Left lung (tissue), 10 donors: ENCODE results near the gene NEURL4. TPM values are rescaled to one million over a fixed set of nuclear protein-coding genes. Genes with fewer than 3 reads are reported as not detected.
A peak's percentile ranks its signal among the peaks of the same experiment; 100 is the strongest.
"Not testable (repeated sequence)": the region's sequence is repeated elsewhere in the genome, so short reads cannot be mapped to it uniquely, and the experiment has no call there.

Source experiments
- ATAC-seq: fragments of 200-7000 bp; cut with Tn5 transposase; one replicate; pipeline ENCODE4 v1.9.1; 2020; ENCODE audit warnings: moderate library complexity
- DNase-seq, 4 donors: peaks; one replicate each; pipeline ENCODE4 v3.0.0-alpha.2; 2013 to 2020
- H3K27ac ChIP-seq, 2 donors: fragments of 200-600 bp; sonication (generic) in 1 of 2; one replicate each; pipeline versions ENCODE4 v1.5.0 to v1.8.0; 2020 to 2021
- H3K27me3 ChIP-seq, 2 donors: fragments of 200-600 bp; sonication (generic) in 1 of 2; one replicate each; pipeline versions ENCODE4 v1.5.0 to v1.8.0; 2020 to 2021
- H3K36me3 ChIP-seq, 2 donors: fragments of 200-600 bp; sonication (generic) in 1 of 2; one replicate each; pipeline versions ENCODE4 v1.5.0 to v1.8.0; 2020 to 2021
- H3K4me1 ChIP-seq, 2 donors: fragments of 200-600 bp; one replicate each; pipeline ENCODE4 v1.8.0; 2021
- H3K4me3 ChIP-seq, 2 donors: fragments of 200-600 bp; sonication (generic) in 1 of 2; one replicate each; pipeline versions ENCODE4 v1.5.0 to v1.8.0; 2020 to 2021; ENCODE audit warnings: mild to moderate bottlenecking in 1 of 2
- H3K9me3 ChIP-seq, 2 donors: fragments of 200-600 bp; sonication (generic) in 1 of 2; one replicate each; pipeline versions ENCODE4 v1.5.0 to v1.8.0; 2020 to 2021
- intact Hi-C, 2 donors: fragments of 100-400 bp; cut with DNase I; formaldehyde crosslinking; loops; one replicate each; pipeline versions ENCODE4 v1.11.2 to v1.14.2; 2022
- polyA plus RNA-seq, 6 donors: library from polyadenylated mRNA; unstranded; fragments of 120-200 nt; gene quantifications; one replicate each; pipeline ENCODE4 v1.2.1, GENCODE V29; 2013; ENCODE audit not compliant: insufficient read length in 6 of 6
- total RNA-seq, 2 donors: library from RNA; stranded (reverse); fragmentation: NEBNext Ultra II Directional; extraction: Animal tissue kit (Norgen Biotek cat#: 25700); gene quantifications; one replicate each; pipeline ENCODE4 v1.2.1, GENCODE V29; 2021
- TF ChIP-seq, protein P1 (sequence below), 2 donors: fragments of 200-600 bp; sonication (generic) in 1 of 2; IDR thresholded peaks; one replicate each; pipeline versions ENCODE4 v1.5.0 to v1.8.0; 2021; ENCODE audit warnings: antibody characterized with exemption in 2 of 2
- donor health status: DM: no; HTN: yes; CAD: no.
- donor health status: DM: no; HTN: no; CAD: no.

Gene NEURL4
- total and polyA plus RNA-seq, 8 donors, result 22.2 to 36.8 (median 28.5) TPM

- DNase-seq, result no peak
- H3K4me1 ChIP-seq, result peaks cover 14 to 29% of the 10 kb centered on the region in 2 donors
- ATAC-seq, result no peak
- peaks cover 0 to 14% of the 10 kb centered on the region in 2 donors for H3K27me3 ChIP-seq
- H3K9me3 ChIP-seq, result no peaks in the 10 kb centered on the region
- TF ChIP-seq, protein P1, sequence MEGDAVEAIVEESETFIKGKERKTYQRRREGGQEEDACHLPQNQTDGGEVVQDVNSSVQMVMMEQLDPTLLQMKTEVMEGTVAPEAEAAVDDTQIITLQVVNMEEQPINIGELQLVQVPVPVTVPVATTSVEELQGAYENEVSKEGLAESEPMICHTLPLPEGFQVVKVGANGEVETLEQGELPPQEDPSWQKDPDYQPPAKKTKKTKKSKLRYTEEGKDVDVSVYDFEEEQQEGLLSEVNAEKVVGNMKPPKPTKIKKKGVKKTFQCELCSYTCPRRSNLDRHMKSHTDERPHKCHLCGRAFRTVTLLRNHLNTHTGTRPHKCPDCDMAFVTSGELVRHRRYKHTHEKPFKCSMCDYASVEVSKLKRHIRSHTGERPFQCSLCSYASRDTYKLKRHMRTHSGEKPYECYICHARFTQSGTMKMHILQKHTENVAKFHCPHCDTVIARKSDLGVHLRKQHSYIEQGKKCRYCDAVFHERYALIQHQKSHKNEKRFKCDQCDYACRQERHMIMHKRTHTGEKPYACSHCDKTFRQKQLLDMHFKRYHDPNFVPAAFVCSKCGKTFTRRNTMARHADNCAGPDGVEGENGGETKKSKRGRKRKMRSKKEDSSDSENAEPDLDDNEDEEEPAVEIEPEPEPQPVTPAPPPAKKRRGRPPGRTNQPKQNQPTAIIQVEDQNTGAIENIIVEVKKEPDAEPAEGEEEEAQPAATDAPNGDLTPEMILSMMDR (IDR thresholded peaks at IDR 0.05), result no peak
- intact Hi-C loops, result no loop called here
- peaks cover 0 to 45% of the 10 kb centered on the region in 2 donors for H3K36me3 ChIP-seq
- H3K27ac ChIP-seq, result no peak overlapping the region
- no peak overlapping the region for H3K4me3 ChIP-seq
These were observed 18.7 kb upstream of the NEURL4 start for GRCh38 chr17:7347630-7348477.

DNA sequence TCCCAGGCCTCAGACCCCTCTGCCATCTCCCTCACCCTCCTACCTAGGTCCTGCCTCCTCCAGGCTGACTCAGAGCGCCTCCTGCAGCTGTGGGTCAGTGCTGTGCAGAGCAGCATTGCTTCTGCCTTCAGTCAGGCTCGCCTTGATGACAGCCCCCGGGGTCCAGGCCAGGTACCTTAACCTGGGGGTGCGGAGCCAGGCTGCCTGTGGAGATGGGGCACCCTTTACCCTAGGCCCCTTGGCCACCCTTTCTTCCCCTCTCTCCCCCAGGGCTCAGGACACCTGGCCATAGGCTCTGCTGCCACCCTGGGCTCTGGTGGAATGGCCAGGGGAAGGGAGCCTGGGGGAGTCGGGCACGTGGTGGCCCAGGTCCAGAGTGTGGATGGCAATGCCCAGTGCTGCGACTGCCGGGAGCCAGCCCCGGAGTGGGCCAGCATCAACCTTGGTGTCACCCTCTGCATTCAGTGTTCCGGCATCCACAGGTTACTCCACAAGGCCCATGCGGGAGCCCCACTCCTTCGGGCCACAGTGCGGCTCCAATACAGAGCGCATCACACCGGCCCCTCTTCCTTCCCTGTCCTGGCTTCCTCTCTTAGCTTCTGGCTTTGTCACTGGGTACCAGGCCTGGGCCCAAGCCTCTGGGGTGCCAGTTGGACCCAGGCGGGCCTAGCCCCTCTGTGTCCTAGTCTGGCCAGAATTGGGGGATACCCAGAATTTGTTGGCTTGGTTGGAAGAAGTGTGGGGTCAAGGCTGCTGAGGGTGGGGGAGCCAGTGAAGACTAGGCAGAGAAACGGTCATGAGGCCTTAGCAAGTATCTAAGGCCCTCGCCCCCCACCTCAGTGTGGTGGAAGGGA is 17.9 kb upstream of the NEURL4 start:
- no peak for ATAC-seq
- intact Hi-C loops, result no loop called here
- Histone ChIP-seq H3K4me3 (no peak overlapping the region), H3K4me1 (peaks cover 9 to 22% of the 10 kb centered on the region in 2 donors), H3K27ac (no peak overlapping the region), H3K27me3 (peaks cover 0 to 23% of the 10 kb centered on the region in 2 donors), H3K9me3 (no peaks in the 10 kb centered on the region), H3K36me3 (peaks cover 0 to 54% of the 10 kb centered on the region in 2 donors)
- TF ChIP-seq, protein P1 (IDR thresholded peaks at IDR 0.05), result no peak
- no peak for DNase-seq

GRCh38 chr17:7343250-7343649 is 14.1 kb upstream of the NEURL4 start:
- Histone ChIP-seq H3K27ac (no peak overlapping the region), H3K9me3 (no peaks in the 10 kb centered on the region), H3K4me1 (peaks cover 0 to 16% of the 10 kb centered on the region in 2 donors), H3K36me3 (peaks cover 0 to 61% of the 10 kb centered on the region in 2 donors), H3K4me3 (no peak overlapping the region), H3K27me3 (peaks cover 0 to 44% of the 10 kb centered on the region in 2 donors)
- TF ChIP-seq, protein P1 (IDR thresholded peaks at IDR 0.05), result no peak
- DNase-seq (no peak), ATAC-seq (no peak)
- intact Hi-C loops, result no loop called here

DNA sequence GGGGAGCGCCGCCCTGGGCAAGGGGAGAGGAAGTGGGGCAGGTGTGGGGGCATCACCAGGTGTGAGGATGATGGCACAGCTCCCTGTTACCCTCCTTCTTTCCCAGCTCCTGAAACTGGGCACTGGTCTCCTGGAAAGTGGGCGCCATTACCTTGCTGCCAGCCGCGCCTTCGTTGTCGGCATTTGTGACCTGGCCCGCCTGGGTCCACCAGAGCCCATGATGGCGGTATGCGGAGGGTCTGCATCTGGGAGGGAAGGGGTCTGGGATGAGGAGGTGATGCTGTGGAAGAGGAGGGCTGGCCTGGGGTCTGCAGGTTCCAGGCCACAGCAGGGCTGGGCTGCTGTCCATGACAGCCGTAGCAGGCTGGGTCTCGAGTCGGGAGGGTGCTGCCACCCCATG is 12.7 kb upstream of the NEURL4 start:
- DNase-seq (no peak), ATAC-seq (no peak)
- Histone ChIP-seq H3K27me3 (peaks cover 0 to 47% of the 10 kb centered on the region in 2 donors), H3K9me3 (no peaks in the 10 kb centered on the region), H3K36me3 (peaks cover 0 to 47% of the 10 kb centered on the region in 2 donors), H3K27ac (no peak overlapping the region), H3K4me1 (peaks cover 0 to 22% of the 10 kb centered on the region in 2 donors), H3K4me3 (no peak overlapping the region)
- TF ChIP-seq, protein P1 (IDR thresholded peaks at IDR 0.05), result no peak
- intact Hi-C loops, result no loop called here

DNA sequence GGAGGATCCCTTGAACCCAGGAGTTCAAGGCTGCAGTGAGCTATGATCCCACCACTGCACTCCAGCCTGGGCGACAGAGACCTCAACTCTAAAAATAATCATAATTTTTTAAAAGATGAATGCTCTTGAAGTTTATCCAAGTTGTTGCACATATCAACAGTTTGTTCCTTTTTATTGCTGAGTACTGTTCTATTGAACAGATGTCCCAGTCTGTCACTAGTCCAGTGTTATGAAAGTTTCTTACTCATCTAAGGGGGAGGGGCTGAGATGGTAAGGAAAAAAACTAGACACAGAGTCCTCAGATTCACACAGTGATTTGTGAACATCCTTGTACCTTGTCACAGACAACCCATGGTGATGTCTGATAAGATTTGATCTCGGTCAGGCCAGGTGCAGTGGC is 11.0 kb upstream of the NEURL4 start:
- peaks cover 0 to 57% of the 10 kb centered on the region in 2 donors for H3K27me3 ChIP-seq
- no peaks in the 10 kb centered on the region for H3K9me3 ChIP-seq
- no peak for ATAC-seq
- H3K4me3 ChIP-seq, result no peak overlapping the region
- H3K27ac ChIP-seq, result no peak overlapping the region
- H3K36me3 ChIP-seq, result peaks cover 0 to 39% of the 10 kb centered on the region in 2 donors
- TF ChIP-seq, protein P1 (IDR thresholded peaks at IDR 0.05), result no peak
- intact Hi-C loops, result no loop called here
- H3K4me1 ChIP-seq, result peaks cover 0 to 29% of the 10 kb centered on the region in 2 donors
- no peak for DNase-seq

DNA sequence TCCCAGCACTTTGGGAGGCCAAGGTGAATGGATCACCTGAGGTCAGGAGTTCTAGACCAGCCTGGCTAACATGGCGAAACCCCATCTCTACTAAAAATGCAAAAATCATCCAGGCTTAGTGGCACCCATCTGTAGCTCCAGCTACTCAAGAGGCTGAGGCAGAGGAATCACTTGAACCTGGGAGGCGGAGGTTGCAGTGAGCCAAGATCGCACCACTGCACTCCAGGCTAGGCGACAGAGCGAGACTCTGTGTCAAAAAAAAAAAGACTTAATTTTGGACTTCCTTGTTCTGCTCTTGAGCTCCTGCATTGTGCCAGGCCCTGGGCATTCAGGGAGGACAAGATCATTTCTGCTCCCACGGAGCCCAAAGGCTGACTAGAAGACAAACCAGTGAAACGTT is 8.5 kb upstream of the NEURL4 start:
- H3K9me3 ChIP-seq, DNase-seq, intact Hi-C loops, ATAC-seq: not testable (repeated sequence)
- Histone ChIP-seq H3K27ac (peak overlapping the region in 1 of 2 donors; percentile 66), H3K36me3 (peaks cover 0 to 20% of the 10 kb centered on the region in 2 donors), H3K4me1 (peaks cover 0 to 29% of the 10 kb centered on the region in 2 donors), H3K4me3 (peak overlapping the region in 1 of 2 donors; percentile 47), H3K27me3 (peaks cover 0 to 48% of the 10 kb centered on the region in 2 donors)
